ENCODE data around the gene HCFC1R1. TPM values are rescaled to one million over a fixed set of nuclear protein-coding genes. Genes with fewer than 3 reads are reported as not detected.

HCFC1R1 gene
- total RNA-seq, 1 donor from 2014 or later, result 48.5 TPM

DNA sequence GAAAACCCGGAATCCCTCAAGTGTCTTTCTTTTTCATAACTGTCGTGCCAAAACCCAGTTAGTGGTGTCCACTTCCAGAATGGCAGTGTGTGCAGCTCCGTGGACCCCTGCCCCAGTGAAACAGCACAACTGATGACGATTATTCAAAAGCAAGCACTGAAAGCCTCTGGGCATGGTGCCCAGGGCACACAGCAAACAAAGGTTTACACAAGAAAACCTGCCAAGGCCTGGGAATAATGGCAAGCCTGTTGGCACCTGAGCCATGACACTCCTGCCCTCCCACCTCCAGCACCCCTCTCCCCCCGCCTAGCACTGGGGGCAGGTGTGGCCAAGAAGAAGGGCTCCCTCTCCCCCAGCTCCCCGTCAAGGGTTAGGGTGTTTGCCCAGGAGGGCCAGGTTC is 46.3 kb downstream of the HCFC1R1 start:
- peaks cover 35% of the 10 kb centered on the region for H3K27me3 ChIP-seq (ENCODE audit: low read depth)

DNA sequence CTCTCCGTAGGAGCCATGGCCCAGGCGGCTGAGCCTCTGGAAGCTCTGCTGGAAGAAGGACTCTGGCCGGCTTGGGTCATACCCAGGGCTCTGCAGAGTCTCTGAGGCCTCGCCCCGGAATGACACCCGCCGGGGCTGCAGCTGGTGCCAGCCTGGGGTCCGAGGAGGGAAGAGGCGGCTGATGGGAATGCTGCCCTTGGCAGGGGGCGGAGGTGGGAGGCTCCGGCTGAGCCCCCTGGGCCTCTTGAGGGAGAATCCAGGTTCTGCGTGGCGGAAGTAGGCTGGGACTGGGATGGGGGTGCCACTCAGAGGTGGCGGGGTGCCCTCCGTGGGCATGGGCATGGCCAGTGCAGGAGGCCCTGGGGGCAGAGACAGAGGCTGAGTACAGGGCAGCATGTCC is 47.1 kb downstream of the HCFC1R1 start:
- TF ChIP-seq, protein P1, sequence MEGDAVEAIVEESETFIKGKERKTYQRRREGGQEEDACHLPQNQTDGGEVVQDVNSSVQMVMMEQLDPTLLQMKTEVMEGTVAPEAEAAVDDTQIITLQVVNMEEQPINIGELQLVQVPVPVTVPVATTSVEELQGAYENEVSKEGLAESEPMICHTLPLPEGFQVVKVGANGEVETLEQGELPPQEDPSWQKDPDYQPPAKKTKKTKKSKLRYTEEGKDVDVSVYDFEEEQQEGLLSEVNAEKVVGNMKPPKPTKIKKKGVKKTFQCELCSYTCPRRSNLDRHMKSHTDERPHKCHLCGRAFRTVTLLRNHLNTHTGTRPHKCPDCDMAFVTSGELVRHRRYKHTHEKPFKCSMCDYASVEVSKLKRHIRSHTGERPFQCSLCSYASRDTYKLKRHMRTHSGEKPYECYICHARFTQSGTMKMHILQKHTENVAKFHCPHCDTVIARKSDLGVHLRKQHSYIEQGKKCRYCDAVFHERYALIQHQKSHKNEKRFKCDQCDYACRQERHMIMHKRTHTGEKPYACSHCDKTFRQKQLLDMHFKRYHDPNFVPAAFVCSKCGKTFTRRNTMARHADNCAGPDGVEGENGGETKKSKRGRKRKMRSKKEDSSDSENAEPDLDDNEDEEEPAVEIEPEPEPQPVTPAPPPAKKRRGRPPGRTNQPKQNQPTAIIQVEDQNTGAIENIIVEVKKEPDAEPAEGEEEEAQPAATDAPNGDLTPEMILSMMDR (IDR thresholded peaks at IDR 0.05; ENCODE audit: borderline replicate concordance), result no peak
- H3K9me3 ChIP-seq (replicated peaks), result no peaks in the 10 kb centered on the region
- H3K27me3 ChIP-seq (ENCODE audit: low read depth), result peaks cover 35% of the 10 kb centered on the region
- no peak overlapping the region for H3K27ac ChIP-seq (replicated peaks)
- peaks cover 30% of the 10 kb centered on the region for H3K4me1 ChIP-seq
- H3K36me3 ChIP-seq, result peaks cover 5% of the 10 kb centered on the region
- intact Hi-C loops (cut with micrococcal nuclease), result no loop called here
- no peak overlapping the region for H3K4me3 ChIP-seq
- DNase-seq, result no peak

More for the DNA sequence above, 46.3 kb downstream of the HCFC1R1 start:
- intact Hi-C loops (cut with micrococcal nuclease), result no loop called here
- Histone ChIP-seq H3K4me3 (no peak overlapping the region), H3K4me1 (peaks cover 24% of the 10 kb centered on the region), H3K36me3 (no peaks in the 10 kb centered on the region), H3K9me3 (replicated peaks) (no peaks in the 10 kb centered on the region), H3K27ac (replicated peaks) (no peak overlapping the region)
- no peak for DNase-seq
- TF ChIP-seq, protein P1 (IDR thresholded peaks at IDR 0.05; ENCODE audit: borderline replicate concordance), result no peak

DNA sequence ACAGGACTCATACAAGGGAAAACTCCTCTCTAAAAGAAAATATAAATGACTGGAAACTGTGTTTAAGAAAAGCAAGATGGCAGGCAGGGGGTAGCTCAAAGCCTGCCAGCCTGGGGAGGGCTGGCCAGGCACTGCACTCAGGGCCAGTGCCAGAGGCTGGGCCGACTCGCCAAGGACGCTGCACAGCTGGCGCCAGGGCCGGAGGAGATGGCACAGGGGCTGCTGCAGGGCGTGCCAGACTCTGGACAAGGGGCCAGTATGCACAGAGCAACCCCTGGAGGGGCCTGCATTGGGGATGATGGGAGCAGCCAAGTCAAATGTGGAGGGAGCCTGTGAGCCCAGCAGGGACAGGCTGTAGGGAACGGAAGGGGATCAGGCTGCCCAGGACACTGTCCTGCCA is 47.5 kb downstream of the HCFC1R1 start:
- Histone ChIP-seq H3K4me1 (peaks cover 31% of the 10 kb centered on the region), H3K4me3 (no peak overlapping the region), H3K9me3 (replicated peaks) (no peaks in the 10 kb centered on the region), H3K27ac (replicated peaks) (no peak overlapping the region), H3K36me3 (peaks cover 5% of the 10 kb centered on the region), H3K27me3 (ENCODE audit: low read depth) (peaks cover 35% of the 10 kb centered on the region)
- TF ChIP-seq, protein P1 (IDR thresholded peaks at IDR 0.05; ENCODE audit: borderline replicate concordance), result no peak
- intact Hi-C loops (cut with micrococcal nuclease), result no loop called here
- DNase-seq, result no peak

DNA sequence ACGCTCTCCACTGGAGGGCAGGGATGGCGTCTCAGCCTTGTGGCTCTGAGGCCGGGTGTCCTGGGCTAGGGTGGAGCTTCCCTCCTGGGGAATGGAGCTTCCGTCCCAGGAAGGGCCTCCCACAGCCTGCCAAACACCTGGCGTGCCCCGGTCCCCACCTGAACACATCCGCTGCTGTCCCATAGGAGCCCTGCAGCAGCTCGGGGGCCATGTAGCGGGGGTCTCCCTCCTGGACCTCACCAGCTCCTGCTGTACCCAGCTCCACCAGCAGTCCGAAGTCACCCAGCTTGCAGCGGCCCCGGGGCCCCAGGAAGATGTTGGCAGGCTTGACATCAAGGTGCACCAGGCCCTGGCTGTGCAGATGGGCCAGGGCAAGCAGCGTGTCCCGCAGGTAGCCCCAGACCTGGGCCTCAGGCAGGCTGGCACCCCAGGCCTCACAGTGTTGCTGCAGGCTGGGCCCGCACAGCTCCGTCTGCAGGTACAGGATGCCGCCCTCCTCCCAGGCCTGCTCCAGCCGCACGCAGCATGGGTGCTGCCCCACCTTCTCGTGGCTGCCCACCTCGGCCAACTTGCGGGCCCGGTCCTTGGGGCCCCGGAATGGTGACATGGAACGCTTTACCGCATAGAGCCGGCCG is 48.5 kb downstream of the HCFC1R1 start:
- Histone ChIP-seq H3K36me3 (peaks cover 5% of the 10 kb centered on the region), H3K4me1 (peaks cover 32% of the 10 kb centered on the region), H3K27ac (replicated peaks) (no peak overlapping the region), H3K27me3 (ENCODE audit: low read depth) (peaks cover 35% of the 10 kb centered on the region), H3K9me3 (replicated peaks) (no peaks in the 10 kb centered on the region), H3K4me3 (no peak overlapping the region)
- intact Hi-C loops (cut with micrococcal nuclease), result no loop called here
- TF ChIP-seq, protein P1 (IDR thresholded peaks at IDR 0.05; ENCODE audit: borderline replicate concordance), result no peak
- DNase-seq, result no peak

DNA sequence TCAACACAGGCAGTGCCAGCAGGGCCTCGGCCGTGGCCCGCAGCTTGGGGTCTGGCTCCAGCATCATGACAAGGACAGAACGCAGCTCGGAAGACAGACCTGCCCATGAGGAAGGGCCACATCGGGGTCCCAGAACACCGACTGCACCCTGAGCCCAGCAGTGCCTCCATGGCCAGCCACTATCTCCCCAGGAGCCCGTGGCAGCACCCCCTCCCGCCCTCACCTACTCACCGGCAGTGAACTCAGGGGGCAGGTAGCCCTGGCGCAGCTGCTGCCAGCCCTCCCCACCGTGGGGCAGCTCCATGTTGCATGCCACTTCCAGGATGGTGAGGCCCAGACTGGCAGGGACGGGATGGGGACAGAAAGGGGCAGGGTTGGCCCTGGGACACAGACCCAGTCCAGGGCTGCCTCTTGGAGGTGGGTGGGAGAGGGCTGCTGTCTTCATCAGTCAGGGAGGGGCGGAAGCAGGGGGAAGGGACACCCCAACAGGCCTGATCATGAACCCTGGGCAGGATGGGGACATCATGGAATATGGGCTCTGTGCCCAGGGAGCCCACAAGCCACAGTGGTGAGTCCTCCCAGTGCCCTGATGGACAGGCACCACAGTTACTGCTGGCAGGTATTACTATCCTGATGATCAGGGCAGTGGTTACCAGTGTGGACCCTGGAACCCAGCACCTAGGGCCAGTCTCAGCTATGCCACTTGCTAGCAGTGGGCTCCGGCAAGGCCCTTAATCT is 49.3 kb downstream of the HCFC1R1 start:
- DNase-seq, result no peak
- intact Hi-C loops (cut with micrococcal nuclease), result no loop called here
- Histone ChIP-seq H3K36me3 (peaks cover 5% of the 10 kb centered on the region), H3K9me3 (replicated peaks) (no peaks in the 10 kb centered on the region), H3K27me3 (ENCODE audit: low read depth) (peaks cover 29% of the 10 kb centered on the region), H3K4me3 (no peak overlapping the region), H3K4me1 (peaks cover 32% of the 10 kb centered on the region), H3K27ac (replicated peaks) (no peak overlapping the region)
- TF ChIP-seq, protein P1 (IDR thresholded peaks at IDR 0.05; ENCODE audit: borderline replicate concordance), result no peak

All from left ventricle myocardium inferior (tissue), 1 donor.